ENCODE results near the gene PEG3. TPM values are rescaled to one million over a fixed set of nuclear protein-coding genes. Genes with fewer than 3 reads are reported as not detected.

Gene PEG3
- total RNA-seq, 1 experiment from 2014 or later = not detected

DNA sequence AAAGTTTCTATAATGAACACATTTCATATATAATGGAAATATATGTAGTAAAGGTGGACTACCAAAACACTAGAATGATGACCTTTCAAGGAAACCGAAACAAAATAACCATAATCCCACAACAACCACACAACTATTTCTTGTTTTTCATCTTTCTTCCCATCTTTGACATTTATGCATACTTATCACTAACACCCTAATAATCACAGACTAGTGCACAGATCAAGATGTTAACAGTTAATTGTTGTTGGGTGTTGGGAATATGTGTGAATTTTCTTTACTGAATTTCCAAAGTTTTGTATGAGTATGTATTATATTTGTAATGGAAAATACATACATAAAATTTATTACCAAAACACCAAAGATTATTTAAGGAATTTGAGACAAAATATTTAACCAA lies 30.3 kb downstream of the PEG3 start:
- DNase-seq (ENCODE audit: low read depth) = no peak

DNA sequence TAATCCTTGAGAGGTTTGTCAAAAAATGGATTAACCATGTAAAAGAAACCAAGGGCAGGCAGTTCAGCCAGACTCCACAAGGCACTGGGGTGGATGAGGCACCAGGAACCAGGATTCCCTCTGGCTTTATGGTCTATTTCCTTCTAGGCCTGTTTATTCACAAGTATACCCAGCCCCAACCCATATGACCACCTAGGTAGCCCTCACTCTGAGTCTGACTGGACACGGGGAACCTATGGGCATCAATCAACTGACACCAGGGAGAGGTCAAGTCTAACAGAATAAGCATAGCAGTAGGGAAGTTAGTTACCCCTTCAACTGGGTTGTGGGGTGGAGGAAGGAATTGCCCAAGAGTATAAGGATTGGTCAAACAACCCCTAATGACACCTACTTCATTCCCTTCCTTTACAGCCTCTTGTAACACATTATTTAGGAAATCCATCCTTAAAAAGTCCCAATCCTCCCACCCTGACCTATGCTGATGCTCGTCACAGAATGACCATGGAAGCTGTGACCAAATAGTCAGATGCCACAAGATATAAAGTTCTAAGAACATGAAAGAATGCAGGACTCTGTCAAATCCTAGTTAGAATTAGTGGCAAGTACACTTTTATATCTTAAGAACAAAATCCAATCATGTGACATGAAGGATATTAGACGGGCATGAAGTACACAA lies 31.7 kb downstream of the PEG3 start:
- no peak for DNase-seq (ENCODE audit: low read depth)

DNA sequence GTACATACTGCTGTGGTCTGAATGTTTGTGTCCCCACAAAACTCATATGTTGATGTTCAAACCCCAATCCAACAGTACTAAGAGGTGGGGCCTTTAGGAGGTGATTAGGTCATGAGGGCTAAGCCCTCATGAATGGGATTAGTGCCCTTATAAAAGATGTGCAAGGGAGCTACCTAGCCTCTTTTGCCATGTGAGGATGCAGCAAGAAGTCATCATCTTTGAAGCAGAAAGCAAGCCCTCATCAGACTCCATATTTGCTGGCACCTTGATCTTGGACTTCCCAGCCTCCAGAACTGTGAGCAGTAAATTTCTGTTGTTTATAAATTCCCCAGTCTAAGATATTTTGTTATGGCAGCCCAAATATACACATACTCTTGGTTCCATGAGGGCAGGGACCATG lies 33.9 kb downstream of the PEG3 start:
- DNase-seq (ENCODE audit: low read depth) = no peak

Other genes with a start within 250 kb of the PEG3 start
- 9.4 and 10.8 TPM in 2 replicates for gene ZNF71, start 245.4 kb downstream of the PEG3 start, total RNA-seq (2014; rRNA removed)
- gene SMIM17, start 197.6 kb downstream of the PEG3 start, total RNA-seq (2014; rRNA removed) = 0.11 and 0.13 TPM in 2 replicates
- not detected in 2 replicates for gene ZNF835, start 169.0 kb downstream of the PEG3 start, total RNA-seq (2014; rRNA removed)
- gene ZIM2, start within 50 bp of the PEG3 start, total RNA-seq (2014; rRNA removed) = not detected in 2 replicates

Measured in LHCN-M2 (cell line).